ENCODE results near the gene DCN. TPM values are rescaled to one million over a fixed set of nuclear protein-coding genes. Genes with fewer than 3 reads are reported as not detected.
"Not testable (repeated sequence)": the region's sequence is repeated elsewhere in the genome, so short reads cannot be mapped to it uniquely, and the experiment has no call there.

The DCN gene
- 1.8 and 3.3 TPM in 2 replicates for total RNA-seq (2014; rRNA removed; shearing (Covaris generic))
- 0.18 TPM in 1 of 2 replicates, not detected in the other for polyA plus RNA-seq (2014; cell fraction: nucleus; rRNA removed)

- DNase-seq (ENCODE audit: extremely low read depth, low read depth), result no peak
These were observed at the start of gene DCN for GRCh38 chr12:91182636-91183455. DCN (minus strand) TSS chr12:91182817; CDS start chr12:91178552, 4,265 bp downstream.

GRCh38 chr12:91230841-91231240 lies 48.2 kb upstream of the DCN start:
- DNase-seq (ENCODE audit: extremely low read depth, low read depth), result no peak

GRCh38 chr12:91226951-91227350 lies 44.3 kb upstream of the DCN start:
- no peak for DNase-seq (ENCODE audit: extremely low read depth, low read depth)

GRCh38 chr12:91225316-91225715 lies 42.7 kb upstream of the DCN start:
- DNase-seq (ENCODE audit: extremely low read depth, low read depth), result no peak

- DNase-seq (ENCODE audit: extremely low read depth, low read depth), result no peak
These were observed 41.8 kb upstream of the DCN start for GRCh38 chr12:91224401-91224800.

GRCh38 chr12:91222746-91223145 lies 40.1 kb upstream of the DCN start:
- no peak for DNase-seq (ENCODE audit: extremely low read depth, low read depth)

GRCh38 chr12:91219919-91220318 lies 37.3 kb upstream of the DCN start:
- DNase-seq (ENCODE audit: extremely low read depth, low read depth), result no peak

- no peak for DNase-seq (ENCODE audit: extremely low read depth, low read depth)
These were observed 36.9 kb upstream of the DCN start for GRCh38 chr12:91219511-91219910.

GRCh38 chr12:91216871-91217270 lies 34.3 kb upstream of the DCN start:
- DNase-seq (ENCODE audit: extremely low read depth, low read depth), result no peak

GRCh38 chr12:91215940-91216454 lies 33.4 kb upstream of the DCN start:
- no peak for DNase-seq (ENCODE audit: extremely low read depth, low read depth)

GRCh38 chr12:91211866-91212265 lies 29.2 kb upstream of the DCN start:
- DNase-seq (ENCODE audit: extremely low read depth, low read depth), result no peak

- DNase-seq (ENCODE audit: extremely low read depth, low read depth), result no peak
These were observed 28.0 kb upstream of the DCN start for GRCh38 chr12:91210618-91211017.

- no peak for DNase-seq (ENCODE audit: extremely low read depth, low read depth)
These were observed 27.5 kb upstream of the DCN start for GRCh38 chr12:91210144-91210543.

- DNase-seq (ENCODE audit: extremely low read depth, low read depth), result not testable (repeated sequence)
These were observed 24.7 kb upstream of the DCN start for GRCh38 chr12:91207301-91207700.

GRCh38 chr12:91205811-91206210 lies 23.2 kb upstream of the DCN start:
- DNase-seq (ENCODE audit: extremely low read depth, low read depth), result no peak

- DNase-seq (ENCODE audit: extremely low read depth, low read depth), result no peak
These were observed 21.8 kb upstream of the DCN start for GRCh38 chr12:91204421-91204820.

GRCh38 chr12:91203610-91204009 lies 21.0 kb upstream of the DCN start:
- no peak for DNase-seq (ENCODE audit: extremely low read depth, low read depth)

- DNase-seq (ENCODE audit: extremely low read depth, low read depth), result no peak
These were observed 19.8 kb upstream of the DCN start for GRCh38 chr12:91202390-91202789.

GRCh38 chr12:91196436-91196835 lies 13.8 kb upstream of the DCN start:
- DNase-seq (ENCODE audit: extremely low read depth, low read depth), result no peak

- no peak for DNase-seq (ENCODE audit: extremely low read depth, low read depth)
These were observed 11.9 kb upstream of the DCN start for GRCh38 chr12:91194500-91194899.

GRCh38 chr12:91191513-91192111 lies 9.0 kb upstream of the DCN start:
- DNase-seq (ENCODE audit: extremely low read depth, low read depth), result no peak

GRCh38 chr12:91189516-91189915 lies 6.9 kb upstream of the DCN start:
- DNase-seq (ENCODE audit: extremely low read depth, low read depth), result no peak

Measured in NCI-H460 (cell line).